Pancreas (tissue), 10 donors: ENCODE results near the gene C2CD3. TPM values are rescaled to one million over a fixed set of nuclear protein-coding genes. Genes with fewer than 3 reads are reported as not detected.

Source experiments
- ATAC-seq, 4 donors: fragments of 200-7000 bp; cut with Tn5 transposase; one replicate each; pipeline versions ENCODE4 v1.8.0 to v1.9.1; 2020; ENCODE audit warnings: mild to moderate bottlenecking in 4 of 4, moderate library complexity in 4 of 4
- DNase-seq, 6 donors: peaks; one replicate each; pipeline ENCODE4 v3.0.0-alpha.2; 2020
- FAIRE-seq: peaks from 2 replicates; lab custom pipeline; 2012; peaks lifted over from hg19 to GRCh38; lab: Jason Lieb, UNC
- H3K27ac ChIP-seq, 4 donors: fragments of 200-600 bp; sonication (generic); 1 replicate in 3 of 4; 2 replicates in 1 of 4; pipeline versions ENCODE4 v1.5.0 to v1.8.0; 2020
- H3K27me3 ChIP-seq, 4 donors: fragments of 200-600 bp; one replicate each; pipeline ENCODE4 v1.8.0; 2021
- H3K36me3 ChIP-seq, 3 donors: fragments of 200-600 bp; sonication (generic) in 1 of 3; one replicate each; pipeline versions ENCODE4 v1.5.0 to v1.8.0; 2020 to 2021
- H3K4me1 ChIP-seq, 3 donors: fragments of 200-600 bp; one replicate each; pipeline ENCODE4 v1.8.0; 2021
- H3K4me3 ChIP-seq, 4 donors: fragments of 200-600 bp; sonication (generic) in 2 of 4; one replicate each; pipeline versions ENCODE4 v1.5.0 to v1.8.0; 2020 to 2021
- H3K9me3 ChIP-seq, 4 donors: fragments of 200-600 bp; one replicate each; pipeline ENCODE4 v1.8.0; 2021
- WGBS, 2 donors: extraction: QIAGEN DNeasy Blood & Tissue Kit; methylation state at CpG; one replicate each; pipeline ENCODE4 v1.1.7; 2013; 5-methylcytosine and 5-hydroxymethylcytosine counted together
- intact Hi-C, 3 donors: fragments of 100-400 bp; cut with DNase I; formaldehyde crosslinking; loops; one replicate each; pipeline versions ENCODE4 v1.11.1 to v1.14.2; 2022
- polyA plus RNA-seq, 2 donors: library from polyadenylated mRNA; stranded (reverse); fragments of 200-250 nt; gene quantifications; one replicate each; pipeline ENCODE4 v1.2.3, GENCODE V29; 2013
- total RNA-seq, 6 donors: library from RNA; stranded (reverse); fragmentation: NEBNext Ultra II Directional in 4 of 6; extraction: Animal tissue kit (Norgen Biotek cat#: 25700) in 4 of 6; gene quantifications; one replicate each; pipeline versions ENCODE4 v1.2.1 to v1.2.4, GENCODE V29; 2021 to 2023
- TF ChIP-seq, protein P1 (sequence below), 4 donors: fragments of 200-600 bp; sonication (generic) in 3 of 4; IDR thresholded peaks; one replicate each; pipeline versions ENCODE4 v1.5.0 to v1.8.0; 2021; ENCODE audit warnings: antibody characterized with exemption in 4 of 4
- donor health status: healthy with polysubstance abuse.
- donor health status: DM: no; HTN: no; CAD: no; lungs with moderate emphysema.
- donor health status: DM: no; HTN: no; CAD: no.
- donor health status: control.
- donor health status: control.
- donor health status: Bipolar disorder and iron deficiency.
- donor health status: DM: yes; HTN: yes; CAD: no.
- donor health status: DM: no; HTN: no; CAD: no.
- donor health status: DM: no; HTN: no; CAD: no.
- donor health status: DM: yes; HTN: yes; CAD: no.

The C2CD3 gene
- total and polyA plus RNA-seq, 8 donors = 7.0 to 14.8 (median 8.7) TPM

GRCh38 chr11:74006743-74007304 is 164.0 kb downstream of the C2CD3 start:
- no peak for ATAC-seq

DNA sequence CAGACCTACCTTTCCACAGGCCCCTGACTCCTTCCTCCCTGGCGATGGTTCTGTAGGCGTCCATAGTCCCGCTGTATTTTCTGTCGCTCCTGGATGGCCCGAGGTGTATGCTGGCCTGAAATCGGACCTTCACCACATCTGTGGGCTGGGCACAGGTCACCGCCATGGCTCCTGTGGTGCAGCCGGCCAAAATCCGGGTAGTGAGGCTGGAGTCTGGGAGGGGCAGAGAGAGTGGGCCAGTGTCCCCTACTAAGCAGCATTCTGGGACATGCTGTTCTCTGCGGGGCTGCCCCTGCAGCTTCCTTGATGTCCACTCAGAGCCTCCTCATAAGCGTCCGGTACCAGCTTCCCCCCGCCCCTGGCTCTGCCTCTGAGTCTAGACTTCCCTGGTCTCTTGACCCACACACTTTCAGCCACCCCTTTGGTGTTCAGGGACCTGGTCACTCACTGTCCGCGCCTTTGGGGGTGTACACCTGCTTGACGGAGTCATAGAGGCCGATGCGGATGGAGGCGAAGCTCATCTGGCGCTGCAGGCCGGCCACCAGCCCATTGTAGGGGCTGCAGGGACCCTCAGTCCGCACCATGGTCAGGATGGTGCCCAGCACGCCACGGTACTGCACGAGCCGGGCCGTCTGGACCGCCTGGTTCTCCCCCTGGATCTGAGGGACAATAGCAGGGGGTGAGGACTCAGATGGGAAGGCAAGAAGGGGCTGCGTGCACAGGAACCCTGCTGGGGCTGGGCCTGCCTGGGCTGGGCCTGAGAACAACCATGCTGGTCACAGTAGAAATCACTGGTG is 164.9 kb downstream of the C2CD3 start:
- FAIRE-seq (no peak), DNase-seq (no peak), ATAC-seq (no peak)
- no peaks in the 10 kb centered on the region for H3K27me3 ChIP-seq
- H3K9me3 ChIP-seq = no peaks in the 10 kb centered on the region
- H3K36me3 ChIP-seq = no peaks in the 10 kb centered on the region
- no peaks in the 10 kb centered on the region for H3K4me1 ChIP-seq
- H3K4me3 ChIP-seq = no peak overlapping the region
- intact Hi-C loops = no loop called here
- TF ChIP-seq, protein P1, sequence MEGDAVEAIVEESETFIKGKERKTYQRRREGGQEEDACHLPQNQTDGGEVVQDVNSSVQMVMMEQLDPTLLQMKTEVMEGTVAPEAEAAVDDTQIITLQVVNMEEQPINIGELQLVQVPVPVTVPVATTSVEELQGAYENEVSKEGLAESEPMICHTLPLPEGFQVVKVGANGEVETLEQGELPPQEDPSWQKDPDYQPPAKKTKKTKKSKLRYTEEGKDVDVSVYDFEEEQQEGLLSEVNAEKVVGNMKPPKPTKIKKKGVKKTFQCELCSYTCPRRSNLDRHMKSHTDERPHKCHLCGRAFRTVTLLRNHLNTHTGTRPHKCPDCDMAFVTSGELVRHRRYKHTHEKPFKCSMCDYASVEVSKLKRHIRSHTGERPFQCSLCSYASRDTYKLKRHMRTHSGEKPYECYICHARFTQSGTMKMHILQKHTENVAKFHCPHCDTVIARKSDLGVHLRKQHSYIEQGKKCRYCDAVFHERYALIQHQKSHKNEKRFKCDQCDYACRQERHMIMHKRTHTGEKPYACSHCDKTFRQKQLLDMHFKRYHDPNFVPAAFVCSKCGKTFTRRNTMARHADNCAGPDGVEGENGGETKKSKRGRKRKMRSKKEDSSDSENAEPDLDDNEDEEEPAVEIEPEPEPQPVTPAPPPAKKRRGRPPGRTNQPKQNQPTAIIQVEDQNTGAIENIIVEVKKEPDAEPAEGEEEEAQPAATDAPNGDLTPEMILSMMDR (IDR thresholded peaks at IDR 0.05) = no peak
- WGBS, 2 donors = 92 to 93% methylated on average over 29 of the region's 29 CpGs
- no peak overlapping the region for H3K27ac ChIP-seq

More at GRCh38 chr11:74006743-74007304, 164.0 kb downstream of the C2CD3 start:
- Histone ChIP-seq H3K27ac (no peak overlapping the region), H3K9me3 (no peaks in the 10 kb centered on the region), H3K36me3 (no peaks in the 10 kb centered on the region), H3K4me1 (no peaks in the 10 kb centered on the region), H3K4me3 (no peak overlapping the region), H3K27me3 (no peaks in the 10 kb centered on the region)
- 72 to 80% methylated on average over 7 of the region's 7 CpGs for WGBS, 2 donors
- no peak for DNase-seq
- no peak for FAIRE-seq
- TF ChIP-seq, protein P1 (IDR thresholded peaks at IDR 0.05) = no peak
- intact Hi-C loops = no loop called here

DNA sequence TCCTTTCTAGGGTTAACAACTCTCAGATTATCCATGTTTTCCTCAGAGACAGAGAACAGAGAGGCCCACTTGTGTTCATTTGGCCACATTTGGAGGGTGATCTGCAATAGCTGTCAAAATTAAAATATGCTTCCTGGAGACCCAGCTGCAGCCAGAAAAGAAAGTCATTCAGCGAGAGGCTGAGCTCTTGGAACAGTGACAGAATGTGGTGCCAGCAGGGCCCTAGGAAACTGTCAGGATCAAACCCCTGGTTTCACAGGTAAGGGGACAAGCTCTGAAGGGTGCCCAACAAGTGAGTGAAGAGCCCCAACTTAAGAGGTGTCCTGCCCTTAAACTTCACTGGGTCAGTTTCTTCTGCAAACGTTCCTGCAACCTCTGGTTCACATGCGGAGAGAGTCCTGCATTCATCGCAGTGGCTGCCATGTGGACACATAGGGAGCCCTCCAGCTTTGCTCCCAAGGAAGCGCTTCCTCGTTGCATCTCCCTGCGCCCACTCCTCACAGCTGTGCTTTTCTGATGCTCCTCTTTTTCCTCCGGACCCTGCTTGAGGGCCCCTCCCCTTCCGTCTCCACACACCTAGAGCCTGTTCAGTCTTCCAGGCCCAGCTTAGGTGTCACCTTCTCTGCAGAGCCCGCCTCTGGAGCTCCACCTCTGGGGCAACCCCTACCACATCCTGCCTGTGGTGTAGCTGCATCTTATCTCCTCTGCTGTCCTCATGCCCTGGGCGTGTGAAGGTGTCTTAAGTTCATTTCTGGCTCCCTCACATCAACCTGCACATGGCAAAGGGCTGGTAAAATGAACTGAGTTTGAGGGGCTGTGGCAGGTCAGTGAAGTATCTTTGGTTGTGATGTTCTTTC is 165.8 kb downstream of the C2CD3 start:
- FAIRE-seq (no peak), DNase-seq (no peak), ATAC-seq (peak in 3 of 4 donors; percentile 18 to 63 (median 54))
- Histone ChIP-seq H3K27ac (no peak overlapping the region), H3K36me3 (no peaks in the 10 kb centered on the region), H3K27me3 (no peaks in the 10 kb centered on the region), H3K4me3 (no peak overlapping the region), H3K9me3 (no peaks in the 10 kb centered on the region), H3K4me1 (no peaks in the 10 kb centered on the region)
- intact Hi-C loops = no loop called here
- TF ChIP-seq, protein P1 (IDR thresholded peaks at IDR 0.05) = no peak
- 74 to 75% methylated on average over 11 of the region's 11 CpGs for WGBS, 2 donors

GRCh38 chr11:74004046-74004695 is 166.6 kb downstream of the C2CD3 start:
- intact Hi-C loops = no loop called here
- WGBS, 2 donors = 84 to 86% methylated on average over 6 of the region's 6 CpGs

More at GRCh38 chr11:74004046-74004695, 166.6 kb downstream of the C2CD3 start:
- H3K27me3 ChIP-seq = no peaks in the 10 kb centered on the region
- H3K36me3 ChIP-seq = no peaks in the 10 kb centered on the region
- no peak for ATAC-seq
- TF ChIP-seq, protein P1 (IDR thresholded peaks at IDR 0.05) = no peak
- DNase-seq = peak in 1 of 6 donors; percentile 18
- no peak overlapping the region for H3K4me3 ChIP-seq
- FAIRE-seq = no peak
- H3K9me3 ChIP-seq = no peaks in the 10 kb centered on the region
- H3K4me1 ChIP-seq = no peaks in the 10 kb centered on the region
- H3K27ac ChIP-seq = no peak overlapping the region
